K562 (cell line): ENCODE measurements around the gene ZNF121. TPM values are rescaled to one million over a fixed set of nuclear protein-coding genes. Genes with fewer than 3 reads are reported as not detected.

ENCODE experiments used
- ATAC-seq: fragments of 200-7000 bp; cut with Tn5 transposase; 3 replicates; pipeline ENCODE4 v1.9.1; 2020; ENCODE audit warnings: moderate library complexity
- BruUV-seq: library from RNA; stranded (reverse); fragments of 400-500 nt; replicated peaks from 2 replicates; lab custom pipeline; 2021; lab: Mats Ljungman, UMichigan
- CTCF ChIA-PET: fragments of 300-600 bp; formaldehyde crosslinking; extraction: SDS; loops from one replicate; lab custom pipeline; 2021; ENCODE audit warnings: low intra/inter-chr PET ratio; lab: Yijun Ruan, JAX
- POLR2A ChIA-PET: fragments of 300-600, 350-650 bp; sonication (Branson Sonifier 250); formaldehyde crosslinking; extraction: SDS; loops from one replicate; lab custom pipeline; 2021; ENCODE audit warnings: antibody characterized with exemption, inconsistent platforms; lab: Yijun Ruan, JAX
- DNase-seq, 4 experiments: peaks; one replicate each; pipeline versions ENCODE4 v3.0.0 to v3.0.0-alpha.2; 2011 to 2018; ENCODE audit warnings: low spot score in 3 of 4, mixed read lengths in 3 of 4; ENCODE audit errors: extremely low read depth in 1 of 4
- FAIRE-seq: peaks from 2 replicates; lab custom pipeline; 2011; peaks lifted over from hg19 to GRCh38; lab: Jason Lieb, UNC
- H2AFZ ChIP-seq: 2 replicates; pipeline ENCODE4 v1.6.0; 2011; ENCODE audit warnings: low read depth, low read length, control low read depth, inconsistent platforms
- H3K27ac ChIP-seq: fragments of 200-600 bp; 3 replicates; pipeline ENCODE4 v1.8.0; 2011; ENCODE audit warnings: low read depth, mild to moderate bottlenecking, control low read depth, inconsistent platforms, low read length, moderate library complexity, mixed read lengths; ENCODE audit errors: extremely low read depth
- H3K27me3 ChIP-seq, 2 experiments: fragments of 300-600 bp in 1 of 2; 2 replicates in 1 of 2; 3 replicates in 1 of 2; pipeline versions ENCODE4 v1.6.0 to v1.8.0; 2011; ENCODE audit warnings: inconsistent platforms in 2 of 2, low read length in 2 of 2, mild to moderate bottlenecking in 1 of 2, mixed read lengths in 1 of 2, moderate library complexity in 1 of 2; ENCODE audit not compliant: control insufficient read depth in 2 of 2, insufficient read depth in 2 of 2
- H3K36me3 ChIP-seq: fragments of 300-600 bp; 3 replicates; pipeline ENCODE4 v1.8.0; 2011; ENCODE audit warnings: mild to moderate bottlenecking, low read length, inconsistent platforms; ENCODE audit not compliant: control insufficient read depth, insufficient read depth
- H3K4me1 ChIP-seq, 2 experiments: fragments of 200-600 bp in 1 of 2; replicated peaks in 1 of 2; 2 replicates in 1 of 2; 3 replicates in 1 of 2; pipeline versions ENCODE4 v1.5.1 to v1.8.0; 2011; ENCODE audit warnings: inconsistent platforms in 2 of 2, low read length in 2 of 2, mild to moderate bottlenecking in 1 of 2, mixed read lengths in 1 of 2, moderate library complexity in 1 of 2; ENCODE audit not compliant: control insufficient read depth in 2 of 2, insufficient read depth in 2 of 2
- H3K4me2 ChIP-seq: 2 replicates; pipeline ENCODE4 v1.6.1; 2011; ENCODE audit warnings: low read length, control low read depth, inconsistent platforms, mixed read lengths; ENCODE audit not compliant: insufficient read depth
- H3K4me3 ChIP-seq: fragments of 200-600 bp; sonication (generic), shearing (Covaris generic); 2 replicates; pipeline ENCODE4 v1.5.1; 2016; ENCODE audit warnings: control low read depth, inconsistent platforms
- H3K79me2 ChIP-seq: fragments of 200-600 bp; 3 replicates; pipeline ENCODE4 v1.8.0; 2011; ENCODE audit warnings: low read length, inconsistent platforms; ENCODE audit not compliant: control insufficient read depth, insufficient read depth
- H3K9ac ChIP-seq, 2 experiments: 2 replicates each; pipeline versions ENCODE4 v1.6.0 to v1.6.1; 2011; ENCODE audit warnings: low read depth in 2 of 2, low read length in 2 of 2, control low read depth in 1 of 2, inconsistent platforms in 1 of 2, mild to moderate bottlenecking in 1 of 2, mixed read lengths in 1 of 2; ENCODE audit not compliant: insufficient read depth in 1 of 2
- H3K9me1 ChIP-seq: one replicate; pipeline ENCODE4 v1.6.0; 2011; ENCODE audit warnings: inconsistent platforms, mild to moderate bottlenecking, low read length, moderate library complexity; ENCODE audit not compliant: control insufficient read depth, insufficient read depth
- H3K9me3 ChIP-seq: replicated peaks from 2 replicates; pipeline ENCODE4 v1.5.1; 2011; ENCODE audit warnings: low read depth, low read length, inconsistent platforms; ENCODE audit not compliant: control insufficient read depth, insufficient read depth
- H4K20me1 ChIP-seq: replicated peaks from 2 replicates; pipeline ENCODE4 v1.6.1; 2011; ENCODE audit warnings: low read length, inconsistent platforms, mixed read lengths; ENCODE audit not compliant: control insufficient read depth, insufficient read depth
- FOXK1 ChIP-seq: sonication (generic); formaldehyde crosslinking; IDR thresholded peaks from 2 replicates; pipeline ENCODE4 v1.8.0; 2022; ENCODE audit warnings: missing genetic modification reagents, mild to moderate bottlenecking, borderline replicate concordance
- HIVEP1 ChIP-seq: fragments of 250-450 bp; sonication (Bioruptor Pico); IDR thresholded peaks from 2 replicates; pipeline ENCODE4 v1.4.0; 2020; ENCODE audit warnings: mild to moderate bottlenecking
- HSF4 ChIP-seq: fragments of 250-450 bp; sonication (Bioruptor Pico); IDR thresholded peaks from 2 replicates; pipeline ENCODE4 v2.1.2; 2022; ENCODE audit warnings: mild to moderate bottlenecking, moderate library complexity, borderline replicate concordance
- KAT2B ChIP-seq: IDR thresholded peaks from one replicate; pipeline ENCODE4 v1.6.1; 2012; ENCODE audit warnings: low read depth, mild to moderate bottlenecking, control low read depth, inconsistent platforms, low read length, moderate library complexity
- NCOA1 ChIP-seq: fragments of 450-650 bp; IDR thresholded peaks from 2 replicates; pipeline ENCODE4 v1.6.1; 2016; ENCODE audit warnings: low read depth
- POLR3A ChIP-seq: IDR thresholded peaks from 2 replicates; pipeline ENCODE4 v1.6.1; 2011; ENCODE audit warnings: borderline replicate concordance, mild to moderate bottlenecking, moderate library complexity; ENCODE audit not compliant: insufficient read length, insufficient read depth; ENCODE audit errors: extremely low read depth
- SNRNP70 ChIP-seq: fragments of 200-400 bp; formaldehyde crosslinking; optimal IDR thresholded peaks from 2 replicates; pipeline ENCODE3; 2017; ENCODE audit warnings: low read depth, low read length
- TFAM ChIP-seq: fragments of 250-450 bp; sonication (Bioruptor Pico); conservative IDR thresholded peaks from 2 replicates; pipeline ENCODE4 v1.5.0; 2021; ENCODE audit warnings: mild to moderate bottlenecking, moderate library complexity
- THRA ChIP-seq: fragments of 450-650 bp; IDR thresholded peaks from 2 replicates; pipeline ENCODE4 v1.6.1; 2017; ENCODE audit warnings: mild to moderate bottlenecking, moderate library complexity
- THRAP3 ChIP-seq: fragments of 450-650 bp; IDR thresholded peaks from 2 replicates; pipeline ENCODE4 v1.6.1; 2016; ENCODE audit warnings: mild to moderate bottlenecking, inconsistent platforms, borderline replicate concordance
- ZKSCAN1 ChIP-seq: fragments of 150-350 bp; IDR thresholded peaks from 2 replicates; pipeline ENCODE4 v1.6.1; 2016; ENCODE audit warnings: low read depth, low read length
- ZNF146 ChIP-seq: IDR thresholded peaks from one replicate; pipeline ENCODE4 v1.6.1; 2018; ENCODE audit warnings: missing compliant biosample characterization; ENCODE audit not compliant: unreplicated experiment
- ZNF212 ChIP-seq: fragments of 450-650 bp; formaldehyde crosslinking; IDR thresholded peaks from 2 replicates; pipeline ENCODE4 v1.4.0; 2020; ENCODE audit warnings: mild to moderate bottlenecking
- ZNF316 ChIP-seq: fragments of 450-650 bp; IDR thresholded peaks from 2 replicates; pipeline ENCODE4 v1.6.1; 2016
- WGBS: fragments of 100-300 bp; shearing (Covaris generic); methylation state at CpG from one replicate; pipeline ENCODE4 v1.1.6; 2016; ENCODE audit warnings: low coverage, mixed read lengths; ENCODE audit not compliant: insufficient coverage; ENCODE audit errors: missing lambda C conversion rate; 5-methylcytosine and 5-hydroxymethylcytosine counted together
- in situ Hi-C: fragments of 300-500 bp; cut with MboI; formaldehyde crosslinking; loops from 4 replicates; pipeline ENCODE4 v1.15.0; 2018; ENCODE audit warnings: inconsistent platforms, mixed read lengths
- intact Hi-C: fragments of 100-400 bp; cut with micrococcal nuclease; formaldehyde crosslinking; loops from 2 replicates; pipeline ENCODE4 v1.14.2; 2022
- polyA plus RNA-seq, 8 experiments: library from polyadenylated mRNA; depleted of rRNA in 4 of 8; stranded (reverse) in 5 of 8; unstranded in 3 of 8; fragments of >200 nt; fragmentation: Nextera tagmentation in 2 of 8; fragmentation: Illumina TruSeq in 1 of 8; extraction: Ambion mirVana in 2 of 8; extraction: Trizol in 1 of 8; gene quantifications; 2 replicates each; pipeline versions ENCODE4 v1.2.1 to v1.2.3, GENCODE V29; 2011 to 2014; ENCODE audit warnings: inconsistent platforms in 1 of 8, missing spikeins in 1 of 8
- total RNA-seq, 7 experiments: library from RNA; depleted of rRNA in 6 of 7; stranded (reverse); fragments of >200 nt in 6 of 7; fragmentation: Illumina TruSeq in 2 of 7; extraction: Trizol in 2 of 7; gene quantifications; 2 replicates each; pipeline versions ENCODE4 v1.2.1 to v1.2.3, GENCODE V29; 2011 to 2021; ENCODE audit warnings: low replicate concordance in 1 of 7
- TF ChIP-seq, protein P1 (sequence below): fragments of 450-650 bp; IDR thresholded peaks from 2 replicates; pipeline ENCODE4 v1.6.1; 2016; ENCODE audit warnings: low read depth, mild to moderate bottlenecking, moderate library complexity

Gene ZNF121
- total and polyA plus RNA-seq, 9 of the 15 experiments (the other 6 are each of a cell fraction or from before 2014, with no cell fraction given): 14.6 to 115 (median 33.4) TPM

DNA sequence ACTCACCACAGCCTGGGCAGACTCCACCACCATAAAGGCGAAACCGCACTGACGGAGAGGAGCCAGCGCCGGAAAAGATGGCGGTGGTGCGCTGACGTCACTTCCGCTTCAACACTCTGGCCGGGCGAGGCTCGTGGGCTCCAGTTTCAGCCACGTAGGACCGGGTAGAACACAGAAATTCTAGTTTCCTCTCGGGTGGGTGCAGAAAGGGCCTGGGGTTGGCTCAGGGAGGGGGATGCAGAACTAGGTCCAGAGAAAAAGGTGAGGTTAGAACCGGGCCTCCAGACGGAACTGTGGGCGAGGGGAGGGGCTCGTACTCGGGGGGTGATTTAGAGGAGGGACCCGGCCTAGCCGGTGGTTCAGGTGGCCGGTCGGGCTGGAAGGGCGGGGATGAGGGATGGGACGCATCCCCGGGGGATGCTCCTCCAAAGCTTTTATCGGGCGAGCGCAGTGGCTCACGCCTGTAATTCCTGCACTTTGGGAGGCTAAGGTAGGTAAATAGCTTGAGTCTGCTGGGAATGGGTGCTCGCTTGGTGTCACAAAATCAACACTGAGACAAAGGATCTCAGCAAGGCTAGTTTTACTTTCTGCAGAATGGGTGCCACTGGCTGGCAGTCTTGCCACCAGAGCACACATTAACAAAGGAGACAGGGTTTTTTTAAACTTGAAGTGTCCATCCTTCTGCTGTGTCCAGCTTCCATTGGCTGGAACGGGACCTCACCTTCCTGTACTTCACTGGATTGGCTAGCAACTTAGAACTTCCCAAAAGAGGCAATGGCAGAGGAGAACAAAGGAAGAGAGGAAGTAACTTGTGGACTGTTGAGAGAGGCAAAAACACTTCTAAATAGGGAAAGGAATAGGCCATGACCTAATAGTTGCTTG is 37.1 kb upstream of the ZNF121 start, which contains the start of gene ZNF561:
TSS of gene ZNF561 (minus strand) at position 77 of the 882 bp plus-strand sequence. CDS start 1,776 bp downstream, outside the sequence.
- peak within 1 kb of the TSS; percentile 96 for H3K4me2 ChIP-seq
- peak within 1 kb of the TSS; percentile 92 to 95 for H3K9ac ChIP-seq
- peak; percentile 79 for FAIRE-seq
- peak; percentile 89 to 92 (median 91) for DNase-seq
- H3K4me3 ChIP-seq: peak within 1 kb of the TSS; percentile 86
- peak; percentile 95 for ATAC-seq
- no peaks in the 10 kb centered on the region for H3K9me3 ChIP-seq
- H2AFZ ChIP-seq: peak within 1 kb of the TSS; percentile 100
- in situ Hi-C loops (loop anchor here (10.0 kb wide), 1 partner anchor 487 kb away; no protein-coding TSS in a partner anchor), intact Hi-C loops (loop anchor here (5.0 to 10.0 kb wide), 2 partner anchors 34 to 293 kb away; no protein-coding TSS in a partner anchor)
- H3K9me1 ChIP-seq: no peaks in the 10 kb centered on the region
- TSS peak; percentile 96 for BruUV-seq
- H3K27me3 ChIP-seq: no peaks in the 10 kb centered on the region
- H3K4me1 ChIP-seq: peaks cover 0 to 3% of the 10 kb centered on the region in 2 experiments; a peak in 2 of 5 replicates
- H3K79me2 ChIP-seq: peaks cover 21% of the 10 kb centered on the region
- peak within 1 kb of the TSS; percentile 98 for H3K27ac ChIP-seq
- CTCF ChIA-PET: interaction anchor here (0.6 kb wide), 2 partner anchors 167 to 745 kb away, joined by 3 read pairs; no protein-coding TSS in a partner anchor
- POLR2A ChIA-PET: interaction anchor here (0.5 to 0.9 kb wide), 4 partner anchors 18 to 208 kb away, joined by 3 read pairs; no protein-coding TSS in a partner anchor
- WGBS: 3% methylated on average over 30 of the region's 33 CpGs
- H3K36me3 ChIP-seq: peaks cover 28% of the 10 kb centered on the region; the same call in 2 of the 3 replicates
- no peaks in the 10 kb centered on the region for H4K20me1 ChIP-seq
- TF ChIP-seq, protein P1, sequence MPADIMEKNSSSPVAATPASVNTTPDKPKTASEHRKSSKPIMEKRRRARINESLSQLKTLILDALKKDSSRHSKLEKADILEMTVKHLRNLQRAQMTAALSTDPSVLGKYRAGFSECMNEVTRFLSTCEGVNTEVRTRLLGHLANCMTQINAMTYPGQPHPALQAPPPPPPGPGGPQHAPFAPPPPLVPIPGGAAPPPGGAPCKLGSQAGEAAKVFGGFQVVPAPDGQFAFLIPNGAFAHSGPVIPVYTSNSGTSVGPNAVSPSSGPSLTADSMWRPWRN: no peak
- TF ChIP-seq ZNF212 (CRISPR knock-in tag) (no peak), NCOA1 (peak; percentile 99), ZNF316 (no peak), FOXK1 (CRISPR knock-in tag) (0 out of 2 replicates have a peak, but pooled peaks have one; percentile 38), ZKSCAN1 (no peak), POLR3A (no peak), THRA (no peak), KAT2B (no peak), TFAM (CRISPR knock-in tag) (no peak), SNRNP70 (no peak), HIVEP1 (CRISPR knock-in tag) (no peak), ZNF146 (CRISPR knock-in tag) (no peak), THRAP3 (peak; percentile 86; the same call in 1 of the 2 replicates), HSF4 (CRISPR knock-in tag) (no peak)
